K562 (cell line): ENCODE data around the gene PRKCQ. TPM values are rescaled to one million over a fixed set of nuclear protein-coding genes. Genes with fewer than 3 reads are reported as not detected.
A peak's percentile ranks its signal among the peaks of the same experiment; 100 is the strongest.

Experiments
- ATAC-seq: fragments of 200-7000 bp; cut with Tn5 transposase; 3 replicates; pipeline ENCODE4 v1.9.1; 2020; ENCODE audit warnings: moderate library complexity
- BruUV-seq: library from RNA; stranded (reverse); fragments of 400-500 nt; replicated peaks from 2 replicates; lab custom pipeline; 2021; lab: Mats Ljungman, UMichigan
- CTCF ChIA-PET: fragments of 300-600 bp; formaldehyde crosslinking; extraction: SDS; loops from one replicate; lab custom pipeline; 2021; ENCODE audit warnings: low intra/inter-chr PET ratio; lab: Yijun Ruan, JAX
- POLR2A ChIA-PET: fragments of 300-600, 350-650 bp; sonication (Branson Sonifier 250); formaldehyde crosslinking; extraction: SDS; loops from one replicate; lab custom pipeline; 2021; ENCODE audit warnings: antibody characterized with exemption, inconsistent platforms; lab: Yijun Ruan, JAX
- DNase-seq, 4 experiments: peaks; one replicate each; pipeline versions ENCODE4 v3.0.0 to v3.0.0-alpha.2; 2011 to 2018; ENCODE audit warnings: low spot score in 3 of 4, mixed read lengths in 3 of 4; ENCODE audit errors: extremely low read depth in 1 of 4
- FAIRE-seq: peaks from 2 replicates; lab custom pipeline; 2011; peaks lifted over from hg19 to GRCh38; lab: Jason Lieb, UNC
- H2AFZ ChIP-seq: 2 replicates; pipeline ENCODE4 v1.6.0; 2011; ENCODE audit warnings: low read depth, low read length, control low read depth, inconsistent platforms
- H3K27ac ChIP-seq: fragments of 200-600 bp; 3 replicates; pipeline ENCODE4 v1.8.0; 2011; ENCODE audit warnings: low read depth, mild to moderate bottlenecking, control low read depth, inconsistent platforms, low read length, moderate library complexity, mixed read lengths; ENCODE audit errors: extremely low read depth
- H3K27me3 ChIP-seq, 2 experiments: fragments of 300-600 bp in 1 of 2; 2 replicates in 1 of 2; 3 replicates in 1 of 2; pipeline versions ENCODE4 v1.6.0 to v1.8.0; 2011; ENCODE audit warnings: inconsistent platforms in 2 of 2, low read length in 2 of 2, mild to moderate bottlenecking in 1 of 2, mixed read lengths in 1 of 2, moderate library complexity in 1 of 2; ENCODE audit not compliant: control insufficient read depth in 2 of 2, insufficient read depth in 2 of 2
- H3K36me3 ChIP-seq: fragments of 300-600 bp; 3 replicates; pipeline ENCODE4 v1.8.0; 2011; ENCODE audit warnings: mild to moderate bottlenecking, low read length, inconsistent platforms; ENCODE audit not compliant: control insufficient read depth, insufficient read depth
- H3K4me1 ChIP-seq, 2 experiments: fragments of 200-600 bp in 1 of 2; replicated peaks in 1 of 2; 2 replicates in 1 of 2; 3 replicates in 1 of 2; pipeline versions ENCODE4 v1.5.1 to v1.8.0; 2011; ENCODE audit warnings: inconsistent platforms in 2 of 2, low read length in 2 of 2, mild to moderate bottlenecking in 1 of 2, mixed read lengths in 1 of 2, moderate library complexity in 1 of 2; ENCODE audit not compliant: control insufficient read depth in 2 of 2, insufficient read depth in 2 of 2
- H3K4me2 ChIP-seq: 2 replicates; pipeline ENCODE4 v1.6.1; 2011; ENCODE audit warnings: low read length, control low read depth, inconsistent platforms, mixed read lengths; ENCODE audit not compliant: insufficient read depth
- H3K4me3 ChIP-seq: fragments of 200-600 bp; sonication (generic), shearing (Covaris generic); 2 replicates; pipeline ENCODE4 v1.5.1; 2016; ENCODE audit warnings: control low read depth, inconsistent platforms
- H3K79me2 ChIP-seq: fragments of 200-600 bp; 3 replicates; pipeline ENCODE4 v1.8.0; 2011; ENCODE audit warnings: low read length, inconsistent platforms; ENCODE audit not compliant: control insufficient read depth, insufficient read depth
- H3K9ac ChIP-seq, 2 experiments: 2 replicates each; pipeline versions ENCODE4 v1.6.0 to v1.6.1; 2011; ENCODE audit warnings: low read depth in 2 of 2, low read length in 2 of 2, control low read depth in 1 of 2, inconsistent platforms in 1 of 2, mild to moderate bottlenecking in 1 of 2, mixed read lengths in 1 of 2; ENCODE audit not compliant: insufficient read depth in 1 of 2
- H3K9me1 ChIP-seq: one replicate; pipeline ENCODE4 v1.6.0; 2011; ENCODE audit warnings: inconsistent platforms, mild to moderate bottlenecking, low read length, moderate library complexity; ENCODE audit not compliant: control insufficient read depth, insufficient read depth
- H3K9me3 ChIP-seq: replicated peaks from 2 replicates; pipeline ENCODE4 v1.5.1; 2011; ENCODE audit warnings: low read depth, low read length, inconsistent platforms; ENCODE audit not compliant: control insufficient read depth, insufficient read depth
- H4K20me1 ChIP-seq: replicated peaks from 2 replicates; pipeline ENCODE4 v1.6.1; 2011; ENCODE audit warnings: low read length, inconsistent platforms, mixed read lengths; ENCODE audit not compliant: control insufficient read depth, insufficient read depth
- ATF7 ChIP-seq: fragments of 450-650 bp; IDR thresholded peaks from 2 replicates; pipeline ENCODE4 v1.7.1; 2014; ENCODE audit warnings: mild to moderate bottlenecking, moderate library complexity
- CBFA2T2 ChIP-seq: fragments of 450-650 bp; conservative IDR thresholded peaks from 2 replicates; pipeline ENCODE4 v1.6.1; 2017; ENCODE audit warnings: mild to moderate bottlenecking
- CBFA2T3 ChIP-seq: fragments of 450-650 bp; IDR thresholded peaks from 2 replicates; pipeline ENCODE4 v1.6.1; 2017
- CREM ChIP-seq: IDR thresholded peaks from 2 replicates; pipeline ENCODE4 v1.6.1; 2014; ENCODE audit warnings: antibody characterized with exemption, low read depth
- FOXK2 ChIP-seq, 2 experiments: fragments of 450-650 bp; IDR thresholded peaks in 1 of 2; conservative IDR thresholded peaks in 1 of 2; 2 replicates each; pipeline ENCODE4 v1.6.1; 2016; ENCODE audit warnings: low read depth in 2 of 2, mild to moderate bottlenecking in 1 of 2
- ILF3 ChIP-seq: fragments of 450-650 bp; IDR thresholded peaks from 2 replicates; pipeline ENCODE4 v1.6.1; 2018; ENCODE audit warnings: antibody characterized with exemption, mild to moderate bottlenecking, moderate library complexity, borderline replicate concordance
- RAD51 ChIP-seq: fragments of 450-650 bp; IDR thresholded peaks from 2 replicates; pipeline ENCODE4 v1.7.1; 2016; ENCODE audit warnings: low read depth, mild to moderate bottlenecking, borderline replicate concordance
- RCOR1 ChIP-seq, 2 experiments: IDR thresholded peaks; 2 replicates each; pipeline ENCODE4 v1.6.1; 2012; ENCODE audit warnings: low read depth in 2 of 2, low read length in 2 of 2, borderline replicate concordance in 1 of 2, improper control_type of control experiment in 1 of 2
- SMC3 ChIP-seq: conservative IDR thresholded peaks from 2 replicates; pipeline ENCODE4 v1.6.1; 2011; ENCODE audit warnings: low read depth, low read length, improper control_type of control experiment; ENCODE audit not compliant: insufficient read depth
- WGBS: fragments of 100-300 bp; shearing (Covaris generic); methylation state at CpG from one replicate; pipeline ENCODE4 v1.1.6; 2016; ENCODE audit warnings: low coverage, mixed read lengths; ENCODE audit not compliant: insufficient coverage; ENCODE audit errors: missing lambda C conversion rate; 5-methylcytosine and 5-hydroxymethylcytosine counted together
- in situ Hi-C: fragments of 300-500 bp; cut with MboI; formaldehyde crosslinking; loops from 4 replicates; pipeline ENCODE4 v1.15.0; 2018; ENCODE audit warnings: inconsistent platforms, mixed read lengths
- intact Hi-C: fragments of 100-400 bp; cut with micrococcal nuclease; formaldehyde crosslinking; loops from 2 replicates; pipeline ENCODE4 v1.14.2; 2022
- polyA plus RNA-seq, 8 experiments: library from polyadenylated mRNA; depleted of rRNA in 4 of 8; stranded (reverse) in 5 of 8; unstranded in 3 of 8; fragments of >200 nt; fragmentation: Nextera tagmentation in 2 of 8; fragmentation: Illumina TruSeq in 1 of 8; extraction: Ambion mirVana in 2 of 8; extraction: Trizol in 1 of 8; gene quantifications; 2 replicates each; pipeline versions ENCODE4 v1.2.1 to v1.2.3, GENCODE V29; 2011 to 2014; ENCODE audit warnings: inconsistent platforms in 1 of 8, missing spikeins in 1 of 8
- total RNA-seq, 7 experiments: library from RNA; depleted of rRNA in 6 of 7; stranded (reverse); fragments of >200 nt in 6 of 7; fragmentation: Illumina TruSeq in 2 of 7; extraction: Trizol in 2 of 7; gene quantifications; 2 replicates each; pipeline versions ENCODE4 v1.2.1 to v1.2.3, GENCODE V29; 2011 to 2021; ENCODE audit warnings: low replicate concordance in 1 of 7
- TF ChIP-seq, protein P1 (sequence below), 2 experiments: fragments of 450-650 bp in 1 of 2; sonication (generic) in 1 of 2; formaldehyde crosslinking in 1 of 2; IDR thresholded peaks; 2 replicates each; pipeline versions ENCODE4 v1.7.1 to v1.9.0; 2016 to 2022; ENCODE audit warnings: inconsistent platforms in 1 of 2, mild to moderate bottlenecking in 1 of 2, missing genetic modification reagents in 1 of 2

Gene PRKCQ
- total and polyA plus RNA-seq, 9 of the 15 experiments (the other 6 are each of a cell fraction or from before 2014, with no cell fraction given): 4.4 to 23.3 (median 14.6) TPM

GRCh38 chr10:6445671-6446316 is 134.3 kb downstream of the PRKCQ start:
- no peaks in the 10 kb centered on the region for H3K27me3 ChIP-seq
- peak overlapping the region; percentile 61; the same call in 2 of the 3 replicates for H3K27ac ChIP-seq
- ChIA-PET CTCF (interaction anchor here (1.2 to 2.4 kb wide), 5 partner anchors 29 to 224 kb away, joined by 3 to 11 read pairs (median 4); no protein-coding TSS in a partner anchor), POLR2A (interaction anchor here (0.8 to 1.2 kb wide), 3 partner anchors 16 to 123 kb away, joined by 3 read pairs; no protein-coding TSS in a partner anchor)
- no TSS peak for BruUV-seq
- peak overlapping the region in 1 of 2 experiments; percentile 21; a peak in 1 of 4 replicates for H3K9ac ChIP-seq
- no peaks in the 10 kb centered on the region for H4K20me1 ChIP-seq
- peak; percentile 54 to 76 (median 58) for DNase-seq
- peaks cover 0 to 4% of the 10 kb centered on the region in 2 experiments; a peak in 2 of 5 replicates for H3K4me1 ChIP-seq
- H3K79me2 ChIP-seq: no peaks in the 10 kb centered on the region
- ATAC-seq: peak; percentile 91
- H2AFZ ChIP-seq: peak overlapping the region; percentile 91
- H3K4me2 ChIP-seq: peak overlapping the region; percentile 57
- in situ Hi-C loops: no loop called here
- WGBS: 6% methylated on average over 12 of the region's 12 CpGs
- H3K9me1 ChIP-seq: no peaks in the 10 kb centered on the region
- intact Hi-C loops: loop anchor here (1.0 to 5.0 kb wide), 3 partner anchors 72 to 203 kb away; partner anchors contain the start of gene PRKCQ
- H3K36me3 ChIP-seq: peaks cover 3% of the 10 kb centered on the region; the same call in 1 of the 3 replicates
- no peak overlapping the region for H3K4me3 ChIP-seq
- peak; percentile 96 for FAIRE-seq
- H3K9me3 ChIP-seq: no peaks in the 10 kb centered on the region
- TF ChIP-seq ILF3 (no peak), CBFA2T3 (peak; percentile 41), SMC3 (peak; percentile 68; the same call in 1 of the 2 replicates), ATF7 (peak; percentile 33; the same call in 1 of the 2 replicates), FOXK2 (conservative IDR thresholded peaks at IDR 0.05 in 1 of 2, IDR thresholded peaks at IDR 0.05 in 1 of 2; ENCODE audit: low read depth in 2 of 2) (peak; percentile 86 to 87), RAD51 (0 out of 2 replicates have a peak, but pooled peaks have one; percentile 37), CBFA2T2 (peak; percentile 13; the same call in 1 of the 2 replicates), CREM (peak; percentile 33; the same call in 1 of the 2 replicates), RCOR1 (IDR thresholded peaks at IDR 0.05; ENCODE audit: borderline replicate concordance in 1 of 2, low read depth in 2 of 2, low read length in 2 of 2) (peak in 1 of 2 experiments; percentile 34; a peak in 1 of 4 replicates)
- TF ChIP-seq, protein P1, sequence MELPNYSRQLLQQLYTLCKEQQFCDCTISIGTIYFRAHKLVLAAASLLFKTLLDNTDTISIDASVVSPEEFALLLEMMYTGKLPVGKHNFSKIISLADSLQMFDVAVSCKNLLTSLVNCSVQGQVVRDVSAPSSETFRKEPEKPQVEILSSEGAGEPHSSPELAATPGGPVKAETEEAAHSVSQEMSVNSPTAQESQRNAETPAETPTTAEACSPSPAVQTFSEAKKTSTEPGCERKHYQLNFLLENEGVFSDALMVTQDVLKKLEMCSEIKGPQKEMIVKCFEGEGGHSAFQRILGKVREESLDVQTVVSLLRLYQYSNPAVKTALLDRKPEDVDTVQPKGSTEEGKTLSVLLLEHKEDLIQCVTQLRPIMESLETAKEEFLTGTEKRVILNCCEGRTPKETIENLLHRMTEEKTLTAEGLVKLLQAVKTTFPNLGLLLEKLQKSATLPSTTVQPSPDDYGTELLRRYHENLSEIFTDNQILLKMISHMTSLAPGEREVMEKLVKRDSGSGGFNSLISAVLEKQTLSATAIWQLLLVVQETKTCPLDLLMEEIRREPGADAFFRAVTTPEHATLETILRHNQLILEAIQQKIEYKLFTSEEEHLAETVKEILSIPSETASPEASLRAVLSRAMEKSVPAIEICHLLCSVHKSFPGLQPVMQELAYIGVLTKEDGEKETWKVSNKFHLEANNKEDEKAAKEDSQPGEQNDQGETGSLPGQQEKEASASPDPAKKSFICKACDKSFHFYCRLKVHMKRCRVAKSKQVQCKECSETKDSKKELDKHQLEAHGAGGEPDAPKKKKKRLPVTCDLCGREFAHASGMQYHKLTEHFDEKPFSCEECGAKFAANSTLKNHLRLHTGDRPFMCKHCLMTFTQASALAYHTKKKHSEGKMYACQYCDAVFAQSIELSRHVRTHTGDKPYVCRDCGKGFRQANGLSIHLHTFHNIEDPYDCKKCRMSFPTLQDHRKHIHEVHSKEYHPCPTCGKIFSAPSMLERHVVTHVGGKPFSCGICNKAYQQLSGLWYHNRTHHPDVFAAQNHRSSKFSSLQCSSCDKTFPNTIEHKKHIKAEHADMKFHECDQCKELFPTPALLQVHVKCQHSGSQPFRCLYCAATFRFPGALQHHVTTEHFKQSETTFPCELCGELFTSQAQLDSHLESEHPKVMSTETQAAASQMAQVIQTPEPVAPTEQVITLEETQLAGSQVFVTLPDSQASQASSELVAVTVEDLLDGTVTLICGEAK (IDR thresholded peaks at IDR 0.05): peak; percentile 74
- TF ChIP-seq, protein P1 (CRISPR knock-in tag; IDR thresholded peaks at IDR 0.05): no peak
